ACC112 (cell line): ENCODE measurements around the gene KIAA0825.
A peak's percentile ranks its signal among the peaks of the same experiment; 100 is the strongest.

Source experiments
- H2AFZ ChIP-seq: fragments of 200-600 bp; sonication (generic); one replicate; pipeline ENCODE4 v1.6.0; 2017; ENCODE audit warnings: antibody characterized with exemption, low read length; ENCODE audit not compliant: unreplicated experiment
- H3K27ac ChIP-seq: fragments of 200-600 bp; sonication (generic); 2 replicates; pipeline ENCODE4 v1.5.1; 2014; ENCODE audit warnings: low read depth, mild to moderate bottlenecking, antibody characterized with exemption, low read length, moderate library complexity
- H3K27me3 ChIP-seq: fragments of 200-600 bp; sonication (generic); 2 replicates; pipeline ENCODE4 v1.6.1; 2014; ENCODE audit warnings: mild to moderate bottlenecking, antibody characterized with exemption, low read length, moderate library complexity, mixed read lengths; ENCODE audit not compliant: insufficient read depth
- H3K36me3 ChIP-seq: fragments of 200-600 bp; sonication (generic); 2 replicates; pipeline ENCODE4 v1.6.1; 2016; ENCODE audit warnings: mild to moderate bottlenecking, antibody characterized with exemption, low read length, moderate library complexity, mixed read lengths; ENCODE audit not compliant: insufficient read depth
- H3K4me1 ChIP-seq: fragments of 200-600 bp; sonication (generic); one replicate; pipeline ENCODE4 v1.6.1; 2016; ENCODE audit warnings: low read length, mixed read lengths; ENCODE audit not compliant: insufficient read depth, unreplicated experiment, control insufficient read depth
- H3K4me3 ChIP-seq: fragments of 200-600 bp; sonication (generic); 2 replicates; pipeline ENCODE4 v1.5.1; 2014; ENCODE audit warnings: mild to moderate bottlenecking, low read depth, low read length
- H3K79me2 ChIP-seq: fragments of 200-600 bp; sonication (generic); one replicate; pipeline ENCODE4 v1.6.0; 2016; ENCODE audit warnings: low read length; ENCODE audit not compliant: control insufficient read depth, unreplicated experiment, insufficient read depth

Gene KIAA0825

GRCh38 chr5:94440015-94440414, 178.4 kb downstream of the KIAA0825 start:
- Histone ChIP-seq H3K4me1 (peaks cover 4% of the 10 kb centered on the region), H3K27ac (no peak overlapping the region), H3K36me3 (0 out of 2 replicates have a peak, but pooled peaks cover 3% of the 10 kb centered on the region), H3K4me3 (no peak overlapping the region), H3K27me3 (no peaks in the 10 kb centered on the region), H3K79me2 (no peaks in the 10 kb centered on the region), H2AFZ (no peak overlapping the region)

- Histone ChIP-seq H3K36me3 (0 out of 2 replicates have a peak, but pooled peaks cover 3% of the 10 kb centered on the region), H3K27me3 (no peaks in the 10 kb centered on the region), H3K4me1 (peaks cover 27% of the 10 kb centered on the region), H3K4me3 (peak overlapping the region; percentile 48; the same call in 1 of the 2 replicates), H3K79me2 (no peaks in the 10 kb centered on the region), H3K27ac (peak overlapping the region; percentile 95), H2AFZ (peak overlapping the region; percentile 28)
Observed at GRCh38 chr5:94433397-94434163, 184.8 kb downstream of the KIAA0825 start.

GRCh38 chr5:94432499-94432898, 185.9 kb downstream of the KIAA0825 start:
- peak overlapping the region; percentile 95 for H3K27ac ChIP-seq
- peaks cover 27% of the 10 kb centered on the region for H3K4me1 ChIP-seq
- no peak overlapping the region for H2AFZ ChIP-seq
- no peak overlapping the region for H3K4me3 ChIP-seq
- no peaks in the 10 kb centered on the region for H3K27me3 ChIP-seq
- H3K36me3 ChIP-seq, result 0 out of 2 replicates have a peak, but pooled peaks cover 3% of the 10 kb centered on the region
- no peaks in the 10 kb centered on the region for H3K79me2 ChIP-seq

GRCh38 chr5:94431696-94432095, 186.7 kb downstream of the KIAA0825 start:
- 0 out of 2 replicates have a peak, but pooled peaks cover 2% of the 10 kb centered on the region for H3K36me3 ChIP-seq
- peak overlapping the region; percentile 95 for H3K27ac ChIP-seq
- H2AFZ ChIP-seq, result no peak overlapping the region
- no peaks in the 10 kb centered on the region for H3K79me2 ChIP-seq
- H3K4me1 ChIP-seq, result peaks cover 27% of the 10 kb centered on the region
- no peak overlapping the region for H3K4me3 ChIP-seq
- no peaks in the 10 kb centered on the region for H3K27me3 ChIP-seq

- Histone ChIP-seq H3K79me2 (no peaks in the 10 kb centered on the region), H2AFZ (no peak overlapping the region), H3K36me3 (no peaks in the 10 kb centered on the region), H3K27me3 (no peaks in the 10 kb centered on the region), H3K4me3 (no peak overlapping the region), H3K4me1 (peaks cover 25% of the 10 kb centered on the region), H3K27ac (no peak overlapping the region)
Observed at GRCh38 chr5:94429566-94429965, 188.8 kb downstream of the KIAA0825 start.

GRCh38 chr5:94425396-94425795, 193.0 kb downstream of the KIAA0825 start:
- no peaks in the 10 kb centered on the region for H3K27me3 ChIP-seq
- no peak overlapping the region for H2AFZ ChIP-seq
- no peak overlapping the region for H3K4me3 ChIP-seq
- no peak overlapping the region for H3K27ac ChIP-seq
- peaks cover 17% of the 10 kb centered on the region for H3K4me1 ChIP-seq
- no peaks in the 10 kb centered on the region for H3K79me2 ChIP-seq
- no peaks in the 10 kb centered on the region for H3K36me3 ChIP-seq

GRCh38 chr5:94423411-94423810, 195.0 kb downstream of the KIAA0825 start:
- no peaks in the 10 kb centered on the region for H3K79me2 ChIP-seq
- H3K36me3 ChIP-seq, result no peaks in the 10 kb centered on the region
- H3K27me3 ChIP-seq, result no peaks in the 10 kb centered on the region
- H3K27ac ChIP-seq, result peak overlapping the region; percentile 18; the same call in 1 of the 2 replicates
- H3K4me1 ChIP-seq, result peaks cover 17% of the 10 kb centered on the region
- H3K4me3 ChIP-seq, result no peak overlapping the region
- H2AFZ ChIP-seq, result peak overlapping the region; percentile 20

- Histone ChIP-seq H3K79me2 (no peaks in the 10 kb centered on the region), H3K27me3 (no peaks in the 10 kb centered on the region), H3K36me3 (no peaks in the 10 kb centered on the region), H2AFZ (peak overlapping the region; percentile 20), H3K4me3 (no peak overlapping the region), H3K4me1 (peaks cover 17% of the 10 kb centered on the region), H3K27ac (peak overlapping the region; percentile 18; the same call in 1 of the 2 replicates)
Observed at GRCh38 chr5:94422812-94423211, 195.6 kb downstream of the KIAA0825 start.

GRCh38 chr5:94420885-94421284, 197.5 kb downstream of the KIAA0825 start:
- Histone ChIP-seq H2AFZ (no peak overlapping the region), H3K4me1 (peaks cover 17% of the 10 kb centered on the region), H3K27me3 (no peaks in the 10 kb centered on the region), H3K79me2 (no peaks in the 10 kb centered on the region), H3K36me3 (no peaks in the 10 kb centered on the region), H3K27ac (no peak overlapping the region), H3K4me3 (no peak overlapping the region)

GRCh38 chr5:94415798-94416197, 202.6 kb downstream of the KIAA0825 start:
- Histone ChIP-seq H3K27ac (no peak overlapping the region), H3K27me3 (no peaks in the 10 kb centered on the region), H3K36me3 (no peaks in the 10 kb centered on the region), H2AFZ (no peak overlapping the region), H3K4me1 (no peaks in the 10 kb centered on the region), H3K79me2 (no peaks in the 10 kb centered on the region), H3K4me3 (no peak overlapping the region)

GRCh38 chr5:94409440-94409839, 209.0 kb downstream of the KIAA0825 start:
- Histone ChIP-seq H3K27ac (no peak overlapping the region), H3K36me3 (peaks cover 3% of the 10 kb centered on the region; the same call in 1 of the 2 replicates), H2AFZ (no peak overlapping the region), H3K4me3 (no peak overlapping the region), H3K27me3 (no peaks in the 10 kb centered on the region), H3K4me1 (no peaks in the 10 kb centered on the region), H3K79me2 (no peaks in the 10 kb centered on the region)
